DMS153 (cell line): ENCODE results near the gene RHAG.
"Not testable (repeated sequence)": the region's sequence is repeated elsewhere in the genome, so short reads cannot be mapped to it uniquely, and the experiment has no call there.

Experiments
- DNase-seq: peaks from one replicate; lab custom pipeline; 2025; lab: John Stamatoyannopoulos, UW

The RHAG gene

DNA sequence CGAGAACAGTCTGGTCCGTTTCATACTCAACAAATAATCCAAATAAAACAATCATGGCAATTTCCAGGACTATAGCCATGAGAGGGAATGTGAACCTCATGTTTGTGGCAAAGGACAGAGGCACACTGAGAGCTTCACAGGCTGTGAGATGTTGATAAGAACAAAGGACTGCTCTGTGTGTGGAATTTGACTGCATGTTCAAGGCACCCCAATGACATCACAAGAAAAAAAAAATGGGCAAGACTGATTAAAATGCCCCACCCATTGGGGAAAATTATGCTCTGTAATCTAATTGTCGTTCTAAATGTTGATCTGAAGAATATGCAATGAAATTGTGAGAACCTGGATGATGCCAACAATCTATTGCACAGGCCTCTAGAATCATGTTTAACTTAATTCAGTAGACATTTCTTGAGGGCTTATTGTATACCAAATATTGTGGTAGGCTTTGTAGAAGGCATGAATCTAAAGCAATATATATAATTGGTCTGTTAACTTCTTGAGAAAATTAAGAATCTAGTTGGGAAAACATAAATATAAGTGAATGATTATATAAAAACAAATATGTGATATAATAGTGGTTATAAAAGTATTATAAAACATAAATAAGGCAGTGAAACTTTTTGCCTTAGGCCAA is at the start of gene RHAG:
RHAG (minus strand) TSS at position 127 of the 637 bp plus-strand sequence; CDS start at position 100, 27 bp downstream.
- DNase-seq: no peak

DNA sequence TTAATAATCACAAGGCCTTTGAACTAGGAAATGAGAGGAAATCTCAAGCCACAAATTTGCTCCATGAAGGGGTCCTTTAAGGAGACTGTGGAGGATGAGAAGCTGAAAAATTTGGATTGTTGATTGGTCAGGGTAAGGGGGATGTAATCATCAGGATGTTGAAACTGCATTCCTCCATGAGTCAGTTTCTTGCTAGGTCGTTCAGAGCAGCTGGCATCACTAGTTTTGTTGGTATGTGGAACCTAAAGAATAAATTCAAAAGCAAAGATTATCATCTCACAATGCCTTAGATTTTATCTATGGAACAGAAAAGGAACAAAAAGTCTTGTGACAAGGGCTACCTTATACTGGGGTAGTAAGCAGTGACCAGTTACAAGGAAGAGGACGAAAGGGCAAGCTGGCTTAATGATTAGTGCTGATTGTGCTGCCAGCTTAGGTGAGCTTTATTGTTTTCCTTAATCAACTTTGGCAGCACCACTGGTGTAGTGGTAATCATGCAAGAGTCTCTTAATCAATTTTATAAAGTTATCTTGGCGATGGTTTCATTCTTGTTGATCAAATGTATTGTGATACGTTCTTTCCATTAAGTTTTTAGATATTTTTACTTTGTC is 40.1 kb upstream of the RHAG start:
- DNase-seq: no peak

DNA sequence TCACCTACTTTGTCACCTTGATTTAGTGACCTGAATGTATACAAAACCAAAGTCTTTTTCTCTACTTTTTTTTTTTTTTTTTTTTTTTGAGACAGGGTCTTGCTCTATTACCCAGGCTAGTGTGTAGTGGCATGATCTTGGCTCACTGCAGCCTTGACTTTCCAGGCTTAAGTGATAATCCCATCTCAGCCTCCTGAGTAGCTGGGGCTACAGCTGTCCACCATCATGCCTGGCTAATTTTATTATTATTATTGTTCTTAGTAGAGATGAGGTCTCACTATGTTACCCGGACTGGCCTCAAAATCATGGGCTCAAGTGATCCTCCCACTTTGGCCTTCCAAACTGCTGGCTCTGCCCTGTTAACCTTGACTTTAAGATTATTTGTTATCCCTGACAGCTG is 39.2 kb upstream of the RHAG start:
- no peak for DNase-seq

DNA sequence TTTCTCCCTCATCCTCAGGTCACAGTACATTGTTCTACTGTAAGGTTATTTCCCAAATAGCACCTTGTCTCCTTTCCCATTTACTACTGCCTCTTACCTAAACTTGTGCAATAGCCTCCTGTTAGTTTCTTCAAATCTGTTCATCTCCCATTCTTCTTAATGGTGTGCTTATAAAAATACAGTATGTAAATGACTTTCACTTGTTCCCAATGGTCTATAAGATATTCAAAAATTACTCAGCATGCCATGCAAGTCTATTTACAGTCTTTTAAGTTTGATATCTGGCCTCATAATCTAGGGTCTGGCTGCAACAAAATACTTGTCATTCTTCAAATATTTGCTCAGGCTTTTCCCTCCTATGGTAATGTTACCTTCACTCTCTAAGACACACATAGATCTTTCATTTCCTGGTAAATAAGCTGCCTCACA is 31.5 kb upstream of the RHAG start:
- DNase-seq: no peak

DNA sequence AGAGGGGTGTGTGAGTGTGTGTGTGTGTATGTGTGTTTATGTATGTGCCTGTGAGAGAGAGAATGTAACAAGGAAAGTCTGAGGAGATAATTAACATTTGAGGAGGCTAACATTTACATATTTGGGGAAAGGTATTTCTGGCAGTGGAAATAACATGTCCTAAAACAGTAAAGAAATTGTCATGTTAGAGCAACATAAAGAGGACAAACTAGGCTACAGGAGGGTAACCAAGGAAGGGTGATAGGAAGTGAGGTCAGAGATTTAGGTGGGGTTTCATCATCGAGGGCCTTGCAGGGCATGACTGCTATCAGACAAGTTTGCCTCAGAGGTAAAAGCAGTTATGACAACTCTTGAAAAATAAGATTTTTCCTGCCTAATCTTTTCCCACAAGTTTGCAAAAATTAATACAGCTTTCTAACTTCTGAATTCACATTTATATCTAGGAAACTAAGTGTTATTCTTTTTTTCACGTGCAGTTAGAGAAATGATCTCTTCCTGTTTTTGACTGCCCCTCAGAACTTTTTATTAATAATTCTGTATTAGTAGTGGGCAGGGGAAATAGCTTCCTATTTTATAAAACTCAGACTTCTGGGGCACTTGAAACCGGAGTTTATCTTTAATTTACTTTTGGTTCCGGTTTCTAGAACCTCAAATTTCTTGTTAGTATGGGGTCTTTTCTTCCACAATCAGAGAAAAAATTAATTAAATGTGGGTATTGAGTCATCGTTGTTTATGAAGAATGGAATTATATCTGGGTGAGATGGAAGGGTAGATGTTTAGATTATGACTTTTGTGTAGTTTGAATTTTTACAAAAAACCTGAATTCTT is 30.5 kb upstream of the RHAG start:
- DNase-seq: no peak

DNA sequence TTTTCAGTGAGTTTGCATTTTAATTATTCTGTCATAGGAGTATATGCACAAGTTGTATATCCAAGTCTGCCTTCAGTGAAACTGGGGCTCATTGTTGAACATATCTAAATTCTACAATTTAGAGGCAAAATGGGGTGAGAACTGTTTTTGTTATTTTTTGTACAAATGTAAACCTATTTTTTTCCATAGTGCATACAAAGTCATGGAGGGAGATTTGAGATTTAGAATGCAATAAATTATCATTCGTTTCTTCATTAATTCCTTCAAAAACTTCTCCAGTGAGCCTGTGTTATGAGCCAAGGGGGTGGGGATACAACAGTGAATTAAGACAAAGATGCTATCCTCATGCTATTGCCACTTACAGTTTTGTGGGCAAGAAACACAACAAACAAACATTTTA is 29.8 kb upstream of the RHAG start:
- DNase-seq: no peak

DNA sequence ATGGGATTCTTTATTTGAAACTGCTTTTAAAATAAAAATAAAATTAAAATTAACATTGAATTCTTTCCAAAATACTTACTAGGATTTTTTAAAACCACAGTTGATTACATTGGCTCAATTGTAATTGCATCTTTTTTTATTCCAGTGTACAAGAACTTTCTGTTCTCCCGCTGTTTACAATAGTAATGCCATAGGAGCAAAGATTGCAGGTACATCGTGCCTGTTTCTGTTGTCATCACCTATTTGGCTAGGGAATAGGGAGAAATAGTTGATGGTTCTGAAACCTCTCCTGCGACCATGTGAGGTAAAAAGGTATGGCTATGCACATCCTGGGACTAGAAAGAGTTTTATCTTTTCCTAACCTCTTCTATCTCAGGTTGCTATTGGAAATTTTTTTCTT is 28.2 kb upstream of the RHAG start:
- DNase-seq: no peak

DNA sequence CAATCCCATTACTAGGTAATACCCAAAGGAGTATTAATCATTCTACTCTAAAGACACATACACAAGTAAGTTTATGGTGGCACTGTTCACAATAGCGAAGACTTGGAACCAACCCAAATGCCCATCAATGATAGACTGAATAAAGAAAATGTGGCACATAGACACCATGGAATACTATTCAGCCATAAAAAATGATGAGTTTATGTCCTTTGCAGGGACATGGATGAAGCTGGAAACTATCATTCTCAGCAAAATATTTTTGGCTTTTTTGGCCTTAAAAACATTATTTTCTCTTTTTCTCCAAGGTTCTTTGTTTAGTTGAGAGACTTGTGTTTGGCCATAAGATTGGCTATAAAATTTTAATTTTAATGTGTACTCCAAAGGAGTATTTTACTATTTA is 27.4 kb upstream of the RHAG start:
- not testable (repeated sequence) for DNase-seq

DNA sequence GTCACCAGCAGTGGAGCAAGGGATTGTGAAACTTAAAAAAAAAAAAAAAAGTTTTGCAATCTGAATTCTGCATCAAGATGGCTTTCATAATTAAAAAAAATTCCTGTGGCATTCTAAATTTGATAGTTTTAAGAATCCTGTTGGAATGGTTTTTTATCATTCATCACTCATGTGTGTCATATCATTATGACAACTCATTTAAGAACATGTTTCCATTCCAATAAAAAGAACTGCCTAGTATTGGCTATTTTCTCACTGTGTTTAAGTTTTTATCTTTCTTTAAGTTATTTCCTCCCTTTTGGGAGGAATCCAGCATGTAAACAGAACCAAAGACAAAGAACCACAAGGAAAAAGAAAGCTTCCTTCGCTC is 26.2 kb upstream of the RHAG start:
- no peak for DNase-seq

DNA sequence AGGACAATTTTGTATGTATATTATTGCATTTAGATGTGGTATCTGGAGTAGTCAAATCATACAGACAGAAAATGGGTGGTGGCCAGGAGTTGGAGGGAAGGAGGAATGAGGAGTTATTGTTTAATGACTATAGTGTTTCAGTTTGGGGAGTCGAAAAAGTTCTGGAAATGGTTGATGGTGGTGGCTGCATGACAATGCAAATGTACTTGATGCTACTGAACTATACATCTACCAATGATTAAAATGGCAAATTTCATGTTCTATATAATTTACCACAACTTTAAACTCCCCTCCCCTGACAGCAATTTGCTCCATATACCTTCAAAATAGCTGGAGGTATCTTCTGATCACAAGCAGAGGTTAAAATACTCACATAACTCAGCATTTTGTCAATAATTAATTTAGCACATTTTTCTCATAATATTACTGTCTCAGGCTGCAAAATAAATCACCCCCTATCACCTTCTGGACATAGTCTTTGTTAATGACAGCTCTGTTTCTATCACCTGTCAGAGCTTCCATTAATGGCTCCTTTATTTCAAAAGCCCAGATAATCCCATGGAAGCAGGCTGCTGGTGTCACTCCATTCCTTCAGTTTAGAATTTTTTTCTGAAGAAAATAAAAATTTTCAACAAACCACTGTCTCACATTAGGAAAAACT is 25.7 kb upstream of the RHAG start:
- DNase-seq: no peak

DNA sequence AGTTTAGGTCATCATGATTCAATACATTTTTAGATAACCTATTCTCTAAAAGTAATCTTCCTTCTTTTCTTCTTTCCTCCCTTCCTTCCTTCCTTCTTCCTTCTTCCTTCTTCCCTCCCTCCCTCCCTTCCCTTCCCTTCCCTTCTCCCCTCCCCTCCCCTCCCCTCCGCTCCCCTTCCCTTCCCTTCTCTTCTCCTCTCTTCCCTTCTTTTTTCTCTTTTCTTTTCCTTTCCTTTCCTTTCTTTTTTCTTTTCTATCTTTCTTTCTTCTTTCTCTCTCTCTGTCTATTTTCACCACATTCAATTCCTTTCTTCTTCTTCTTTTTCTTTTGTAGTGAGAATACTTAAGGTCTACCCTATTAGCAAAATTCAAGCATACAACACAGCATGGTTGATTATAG is 17.3 kb upstream of the RHAG start:
- no peak for DNase-seq

DNA sequence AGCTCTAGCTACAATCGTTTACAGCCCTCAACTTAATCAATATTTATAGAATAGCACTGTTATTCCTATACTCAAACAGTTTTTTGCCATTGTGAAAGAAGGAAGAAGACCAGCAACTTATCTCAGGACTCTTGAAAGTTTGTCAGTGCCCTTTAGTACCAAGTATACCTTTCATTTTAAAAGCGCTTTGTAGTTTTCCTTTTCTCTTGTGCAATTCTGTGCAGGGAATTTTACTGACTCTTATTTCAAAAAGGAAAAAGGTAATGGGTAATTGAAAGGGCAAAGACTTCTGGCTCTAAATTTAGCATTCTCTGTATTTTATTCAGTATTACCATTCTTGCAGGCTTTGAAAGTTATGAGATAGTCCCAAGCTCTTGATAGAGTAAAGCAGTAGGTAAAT is 16.8 kb upstream of the RHAG start:
- no peak for DNase-seq

DNA sequence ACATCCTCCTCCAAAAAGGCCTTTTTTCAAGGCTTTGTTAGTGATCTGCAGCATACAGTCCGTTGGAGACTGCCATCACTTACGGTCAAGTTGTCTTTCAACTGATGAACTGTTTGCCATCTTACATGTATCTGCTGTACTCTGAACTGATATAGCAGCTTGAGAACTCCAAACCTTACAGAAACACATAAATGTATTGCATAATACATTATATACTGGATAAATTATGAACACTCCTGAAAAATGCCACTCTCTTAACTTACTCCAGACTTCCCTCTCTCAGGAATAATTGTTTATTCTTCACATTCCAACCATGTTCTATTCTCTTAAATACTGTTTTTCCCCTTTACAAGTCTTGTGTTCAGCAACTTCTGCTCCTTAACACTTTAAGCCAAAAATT is 14.6 kb upstream of the RHAG start:
- DNase-seq: no peak

DNA sequence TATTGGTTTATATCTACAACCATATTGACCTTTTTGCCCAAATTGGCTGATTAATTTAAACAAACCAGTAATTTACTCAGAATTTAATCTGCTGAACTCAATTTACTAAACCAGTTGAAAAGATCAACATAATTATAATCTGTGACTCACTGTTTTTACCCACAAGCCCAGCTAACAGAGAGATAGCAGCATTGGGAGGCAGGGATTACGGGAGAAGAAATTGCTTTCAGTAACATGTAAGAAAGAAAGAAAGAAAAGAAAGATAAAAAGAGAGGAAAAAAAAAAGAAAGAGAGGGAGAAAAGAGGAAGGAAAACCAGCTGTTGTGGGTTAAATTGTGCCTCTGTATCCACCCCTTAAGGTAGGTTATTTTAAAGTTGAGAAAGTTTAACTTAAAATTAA is 13.3 kb upstream of the RHAG start:
- DNase-seq: no peak

DNA sequence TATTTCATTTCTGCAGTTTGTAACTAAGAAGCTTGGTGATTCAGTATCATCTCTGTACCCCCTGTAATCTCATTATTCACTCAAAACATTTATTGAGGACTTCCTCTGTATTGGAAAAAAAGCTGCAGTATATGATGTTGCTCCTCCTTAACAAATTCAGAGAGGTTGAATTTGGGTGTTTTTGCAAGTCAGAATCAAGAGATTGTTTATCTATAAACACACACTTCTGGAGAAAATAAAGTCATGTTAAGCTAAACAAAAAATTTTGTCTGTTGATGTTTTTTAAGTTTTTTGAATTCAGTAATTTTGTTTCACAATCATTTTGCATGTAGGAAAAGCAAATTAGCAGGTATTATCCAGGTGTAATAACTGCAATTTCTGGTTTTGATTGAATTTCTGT is 11.4 kb upstream of the RHAG start:
- no peak for DNase-seq

DNA sequence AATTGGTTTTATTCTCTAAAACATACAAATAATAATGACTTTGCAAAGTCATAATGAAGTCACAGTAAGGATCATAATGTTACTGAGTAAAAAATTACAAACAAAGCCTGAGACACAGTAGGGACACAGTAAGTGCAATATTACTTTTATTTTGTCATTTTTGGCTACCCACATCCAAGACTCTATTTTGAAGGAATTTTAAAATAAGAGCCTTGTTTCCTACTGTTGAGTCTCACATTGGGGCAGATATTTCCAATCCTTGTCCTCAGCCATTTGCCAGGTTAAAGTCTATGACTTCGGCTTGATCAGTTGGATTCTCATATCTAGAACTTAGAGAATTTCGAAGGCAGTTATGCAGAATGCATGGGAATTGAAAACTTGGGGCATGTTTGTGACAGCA is 10.8 kb upstream of the RHAG start:
- no peak for DNase-seq

DNA sequence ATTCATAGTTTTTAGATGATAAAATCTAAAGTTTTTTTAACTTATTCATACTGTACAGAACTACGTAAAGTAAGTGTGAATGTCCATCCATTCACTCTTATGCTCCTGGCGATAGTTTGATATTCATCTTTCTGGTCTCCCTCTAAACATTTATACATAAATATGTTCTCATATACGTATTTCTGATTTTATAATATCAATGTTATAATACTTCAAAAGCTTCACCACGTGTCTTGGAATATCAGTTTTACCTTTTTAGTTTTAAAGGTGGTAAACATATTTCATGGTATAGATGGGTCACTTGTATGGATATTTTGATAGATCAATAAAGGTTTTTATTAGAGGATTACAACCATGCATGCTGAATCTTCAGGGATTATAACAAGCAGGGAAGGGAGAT is 10.3 kb upstream of the RHAG start:
- DNase-seq: no peak

DNA sequence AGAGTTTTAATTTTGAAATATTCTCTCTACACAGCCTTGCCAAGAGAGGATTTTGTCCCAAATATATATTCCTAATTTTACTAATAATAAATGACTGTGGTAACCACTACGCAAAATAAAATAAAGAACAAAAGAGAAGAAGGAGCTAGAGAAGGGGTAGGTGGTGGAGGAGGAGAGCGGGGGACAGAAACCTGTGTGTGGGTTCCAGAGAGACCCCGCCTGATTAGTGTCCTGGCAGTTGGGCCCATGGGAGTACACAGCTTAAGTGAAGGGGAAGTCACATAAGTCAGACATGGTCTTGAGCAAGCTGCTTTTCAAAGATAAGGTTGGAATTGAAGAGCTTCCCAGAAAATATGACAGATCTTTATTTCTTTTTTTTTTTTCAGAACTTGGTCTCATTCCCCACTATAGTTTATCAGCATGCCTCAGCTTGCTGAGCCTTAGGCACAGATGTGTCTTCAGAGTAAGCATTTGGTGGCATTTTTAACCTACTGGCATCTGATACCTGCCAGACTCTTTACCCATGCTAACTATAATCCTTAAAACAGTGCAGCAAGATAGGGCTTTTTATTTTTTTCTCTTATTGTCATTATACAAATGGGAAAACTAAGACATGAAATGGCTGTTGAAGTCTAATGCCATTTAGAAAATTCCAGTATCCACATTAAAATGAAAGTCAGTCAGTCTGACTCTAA is 9.6 kb upstream of the RHAG start:
- DNase-seq: no peak

DNA sequence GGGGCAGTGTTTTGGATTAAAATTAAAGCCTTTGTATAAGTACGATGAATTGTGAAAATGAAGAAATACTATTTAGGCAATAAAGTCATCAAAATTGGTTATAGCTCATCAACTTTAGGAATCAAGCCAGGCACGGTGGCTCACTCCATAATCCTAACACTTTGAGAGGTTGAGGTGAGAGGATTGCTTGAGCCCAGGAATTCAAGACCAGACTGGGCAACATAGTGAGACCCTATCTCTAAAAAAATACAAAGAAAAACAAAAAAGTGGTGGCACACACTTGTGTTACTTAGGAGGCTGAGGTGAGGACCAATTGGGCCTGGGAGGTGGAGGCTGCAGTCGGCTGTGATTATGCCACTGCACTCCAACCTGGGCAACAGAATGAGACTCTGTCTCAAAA is 8.5 kb upstream of the RHAG start:
- DNase-seq: no peak

DNA sequence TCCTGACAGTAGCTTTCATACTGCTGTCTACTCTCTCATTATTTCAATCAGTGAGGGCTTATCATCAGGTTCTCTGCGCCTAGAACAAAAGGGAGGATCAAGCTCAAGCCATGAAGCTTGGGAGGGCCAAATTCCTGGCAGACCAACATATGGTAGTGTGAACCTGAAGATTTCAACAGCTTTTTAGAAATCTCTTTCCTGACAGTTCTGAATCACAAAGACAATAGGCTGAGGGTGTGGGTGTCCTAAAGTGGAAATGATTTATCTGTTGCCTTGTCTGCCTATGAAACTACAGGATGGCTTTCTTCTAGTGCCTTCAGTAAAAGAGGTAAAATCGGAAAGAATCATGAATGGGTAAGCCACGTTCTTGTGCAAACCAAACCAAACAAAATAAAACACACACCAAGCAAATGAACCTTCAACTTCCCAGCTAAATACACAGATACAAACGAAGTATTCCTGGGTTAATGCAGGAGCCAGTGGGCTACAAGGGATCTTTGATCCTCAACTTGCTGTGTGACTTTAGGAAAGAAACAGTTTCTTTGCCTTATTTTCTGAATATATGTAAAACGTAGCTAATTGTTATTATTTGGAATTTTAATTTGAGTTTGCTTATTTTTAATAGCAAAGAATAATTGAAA is 2.7 kb upstream of the RHAG start:
- no peak for DNase-seq

DNA sequence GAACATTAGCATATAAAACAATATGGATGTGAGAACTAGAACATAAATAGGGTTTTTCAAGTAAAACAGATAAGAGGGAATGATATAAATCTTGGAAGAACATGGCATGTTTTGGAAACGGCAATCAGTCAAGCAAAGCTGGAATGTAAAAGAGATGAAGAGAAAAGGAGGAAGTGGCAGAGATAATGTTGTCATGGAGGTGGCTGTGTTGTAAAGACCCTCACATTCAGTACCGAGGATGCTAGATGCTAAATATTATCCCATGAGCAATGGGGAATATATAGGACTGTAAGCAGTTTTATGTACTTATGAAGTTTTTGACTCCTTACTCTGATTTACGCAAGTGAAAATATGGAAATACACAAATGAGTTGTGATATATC is 702 bp upstream of the RHAG start:
- no peak for DNase-seq
